GM12878 (cell line): Measurements from ENCODE around the gene PRR14L. TPM values are rescaled to one million over a fixed set of nuclear protein-coding genes. Genes with fewer than 3 reads are reported as not detected.
A peak's percentile ranks its signal among the peaks of the same experiment; 100 is the strongest.

ENCODE experiments used
- CREM ChIP-seq: IDR thresholded peaks from 2 replicates; pipeline ENCODE4 v1.6.1; 2014; ENCODE audit warnings: antibody characterized with exemption, low read depth
- E2F8 ChIP-seq: fragments of 450-650 bp; IDR thresholded peaks from 2 replicates; pipeline ENCODE4 v1.6.1; 2018; ENCODE audit warnings: mild to moderate bottlenecking, low read depth, moderate library complexity; ENCODE audit not compliant: partially characterized antibody
- ETV6 ChIP-seq, 2 experiments: fragments of 450-650 bp in 1 of 2; IDR thresholded peaks in 1 of 2; conservative IDR thresholded peaks in 1 of 2; 2 replicates each; pipeline ENCODE4 v1.6.1; 2014; ENCODE audit warnings: antibody characterized with exemption in 1 of 2, borderline replicate concordance in 1 of 2, low read depth in 1 of 2, mild to moderate bottlenecking in 1 of 2, moderate library complexity in 1 of 2
- JUND ChIP-seq: IDR thresholded peaks from 2 replicates; pipeline ENCODE4 v1.6.1; 2012; ENCODE audit warnings: low read depth, mild to moderate bottlenecking, low read length, improper control_type of control experiment, moderate library complexity
- MEF2B ChIP-seq: fragments of 450-650 bp; IDR thresholded peaks from 2 replicates; pipeline ENCODE4 v1.6.1; 2018; ENCODE audit warnings: mild to moderate bottlenecking, moderate library complexity; ENCODE audit not compliant: partially characterized antibody, poor library complexity, severe bottlenecking
- MTA2 ChIP-seq: fragments of 450-650 bp; IDR thresholded peaks from 2 replicates; pipeline ENCODE4 v1.6.1; 2016; ENCODE audit warnings: low read depth, mild to moderate bottlenecking, moderate library complexity
- NFYB ChIP-seq: IDR thresholded peaks from 2 replicates; pipeline ENCODE4 v1.6.1; 2011; ENCODE audit warnings: low read depth, mild to moderate bottlenecking, low read length, improper control_type of control experiment, moderate library complexity; ENCODE audit not compliant: insufficient read depth
- NR2C1 ChIP-seq: fragments of 450-650 bp; IDR thresholded peaks from 2 replicates; pipeline ENCODE4 v1.6.1; 2017; ENCODE audit warnings: antibody characterized with exemption, mild to moderate bottlenecking, moderate library complexity
- PAX5 ChIP-seq: IDR thresholded peaks from 2 replicates; pipeline ENCODE4 v1.6.1; 2011; ENCODE audit warnings: low read depth, low read length, borderline replicate concordance
- RUNX3 ChIP-seq: IDR thresholded peaks from 2 replicates; pipeline ENCODE4 v1.6.1; 2012; ENCODE audit warnings: low read length, inconsistent platforms
- SMAD5 ChIP-seq: IDR thresholded peaks from 2 replicates; pipeline ENCODE4 v1.6.1; 2016; ENCODE audit warnings: antibody characterized with exemption, low read depth
- SPI1 ChIP-seq: IDR thresholded peaks from 2 replicates; pipeline ENCODE4 v1.6.1; 2011; ENCODE audit warnings: low read depth, mild to moderate bottlenecking, low read length, moderate library complexity, borderline replicate concordance; ENCODE audit not compliant: insufficient read depth
- SUZ12 ChIP-seq: fragments of 200-600 bp; sonication (generic); IDR thresholded peaks from one replicate; pipeline ENCODE4 v1.6.1; 2018; ENCODE audit warnings: antibody characterized with exemption, mild to moderate bottlenecking; ENCODE audit not compliant: unreplicated experiment
- TARDBP ChIP-seq: IDR thresholded peaks from 2 replicates; pipeline ENCODE4 v1.6.1; 2016; ENCODE audit warnings: borderline replicate concordance
- TCF12 ChIP-seq: IDR thresholded peaks from 2 replicates; pipeline ENCODE4 v1.6.1; 2011; ENCODE audit warnings: low read depth, mild to moderate bottlenecking, low read length
- ZNF384 ChIP-seq: IDR thresholded peaks from 2 replicates; pipeline ENCODE4 v1.6.1; 2012; ENCODE audit warnings: low read depth, mild to moderate bottlenecking, low read length, improper control_type of control experiment, borderline replicate concordance
- ZNF622 ChIP-seq: fragments of 450-650 bp; IDR thresholded peaks from 2 replicates; pipeline ENCODE4 v1.6.1; 2017; ENCODE audit warnings: mild to moderate bottlenecking, inconsistent platforms
- polyA plus RNA-seq, 11 experiments: library from polyadenylated mRNA; depleted of rRNA in 4 of 11; unstranded in 6 of 11; stranded (reverse) in 5 of 11; fragments of >200 nt; fragmentation: Nextera tagmentation in 4 of 11; fragmentation: Illumina TruSeq in 1 of 11; extraction: Ambion mirVana in 4 of 11; extraction: Trizol in 1 of 11; gene quantifications; 1 replicate in 1 of 11; 2 replicates in 10 of 11; pipeline versions ENCODE4 v1.2.1 to v1.2.3, GENCODE V29; 2011 to 2016; ENCODE audit warnings: inconsistent platforms in 2 of 11, missing spikeins in 2 of 11, low read depth in 1 of 11
- total RNA-seq, 4 experiments: library from RNA; depleted of rRNA in 3 of 4; stranded (reverse); fragments of >200 nt in 3 of 4; fragmentation: Illumina TruSeq in 1 of 4; extraction: Trizol in 1 of 4; gene quantifications; 2 replicates each; pipeline versions ENCODE4 v1.2.1 to v1.2.3, GENCODE V29; 2013 to 2021
- TF ChIP-seq, protein P1 (sequence below): IDR thresholded peaks from 2 replicates; pipeline ENCODE4 v1.6.1; 2012; ENCODE audit warnings: improper control_type of control experiment, low read depth, low read length; ENCODE audit not compliant: insufficient replicate concordance
- TF ChIP-seq, protein P2 (sequence below): fragments of 450-650 bp; formaldehyde crosslinking; IDR thresholded peaks from 2 replicates; pipeline ENCODE4 v1.5.0; 2022; ENCODE audit warnings: mild to moderate bottlenecking, missing genetic modification characterization

Gene PRR14L
- total and polyA plus RNA-seq, 10 of the 15 experiments (the other 5 are each of a cell fraction or from before 2014, with no cell fraction given): 4.2 to 49.0 (median 21.4) TPM

- TF ChIP-seq, protein P1, sequence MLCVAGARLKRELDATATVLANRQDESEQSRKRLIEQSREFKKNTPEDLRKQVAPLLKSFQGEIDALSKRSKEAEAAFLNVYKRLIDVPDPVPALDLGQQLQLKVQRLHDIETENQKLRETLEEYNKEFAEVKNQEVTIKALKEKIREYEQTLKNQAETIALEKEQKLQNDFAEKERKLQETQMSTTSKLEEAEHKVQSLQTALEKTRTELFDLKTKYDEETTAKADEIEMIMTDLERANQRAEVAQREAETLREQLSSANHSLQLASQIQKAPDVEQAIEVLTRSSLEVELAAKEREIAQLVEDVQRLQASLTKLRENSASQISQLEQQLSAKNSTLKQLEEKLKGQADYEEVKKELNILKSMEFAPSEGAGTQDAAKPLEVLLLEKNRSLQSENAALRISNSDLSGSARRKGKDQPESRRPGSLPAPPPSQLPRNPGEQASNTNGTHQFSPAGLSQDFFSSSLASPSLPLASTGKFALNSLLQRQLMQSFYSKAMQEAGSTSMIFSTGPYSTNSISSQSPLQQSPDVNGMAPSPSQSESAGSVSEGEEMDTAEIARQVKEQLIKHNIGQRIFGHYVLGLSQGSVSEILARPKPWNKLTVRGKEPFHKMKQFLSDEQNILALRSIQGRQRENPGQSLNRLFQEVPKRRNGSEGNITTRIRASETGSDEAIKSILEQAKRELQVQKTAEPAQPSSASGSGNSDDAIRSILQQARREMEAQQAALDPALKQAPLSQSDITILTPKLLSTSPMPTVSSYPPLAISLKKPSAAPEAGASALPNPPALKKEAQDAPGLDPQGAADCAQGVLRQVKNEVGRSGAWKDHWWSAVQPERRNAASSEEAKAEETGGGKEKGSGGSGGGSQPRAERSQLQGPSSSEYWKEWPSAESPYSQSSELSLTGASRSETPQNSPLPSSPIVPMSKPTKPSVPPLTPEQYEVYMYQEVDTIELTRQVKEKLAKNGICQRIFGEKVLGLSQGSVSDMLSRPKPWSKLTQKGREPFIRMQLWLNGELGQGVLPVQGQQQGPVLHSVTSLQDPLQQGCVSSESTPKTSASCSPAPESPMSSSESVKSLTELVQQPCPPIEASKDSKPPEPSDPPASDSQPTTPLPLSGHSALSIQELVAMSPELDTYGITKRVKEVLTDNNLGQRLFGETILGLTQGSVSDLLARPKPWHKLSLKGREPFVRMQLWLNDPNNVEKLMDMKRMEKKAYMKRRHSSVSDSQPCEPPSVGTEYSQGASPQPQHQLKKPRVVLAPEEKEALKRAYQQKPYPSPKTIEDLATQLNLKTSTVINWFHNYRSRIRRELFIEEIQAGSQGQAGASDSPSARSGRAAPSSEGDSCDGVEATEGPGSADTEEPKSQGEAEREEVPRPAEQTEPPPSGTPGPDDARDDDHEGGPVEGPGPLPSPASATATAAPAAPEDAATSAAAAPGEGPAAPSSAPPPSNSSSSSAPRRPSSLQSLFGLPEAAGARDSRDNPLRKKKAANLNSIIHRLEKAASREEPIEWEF: no peak
- no peak for TF ChIP-seq TARDBP
- no peak for TF ChIP-seq E2F8
- no peak for TF ChIP-seq CREM
- peak in 1 of 2 experiments; percentile 33; a peak in 1 of 4 replicates for TF ChIP-seq ETV6 (conservative IDR thresholded peaks at IDR 0.05 in 1 of 2, IDR thresholded peaks at IDR 0.05 in 1 of 2; ENCODE audit: borderline replicate concordance in 1 of 2, low read depth in 1 of 2)
- TF ChIP-seq SPI1: no peak
- TF ChIP-seq SUZ12: no peak
- TF ChIP-seq TCF12: no peak
- TF ChIP-seq NR2C1: no peak
- no peak for TF ChIP-seq PAX5
- TF ChIP-seq ZNF384: no peak
- TF ChIP-seq RUNX3: no peak; the same call in 1 of the 2 replicates
- peak; percentile 86 for TF ChIP-seq MTA2
- TF ChIP-seq MEF2B: no peak
- no peak for TF ChIP-seq ZNF622
- TF ChIP-seq SMAD5: no peak
- no peak for TF ChIP-seq NFYB
- no peak for TF ChIP-seq JUND
- TF ChIP-seq, protein P2, sequence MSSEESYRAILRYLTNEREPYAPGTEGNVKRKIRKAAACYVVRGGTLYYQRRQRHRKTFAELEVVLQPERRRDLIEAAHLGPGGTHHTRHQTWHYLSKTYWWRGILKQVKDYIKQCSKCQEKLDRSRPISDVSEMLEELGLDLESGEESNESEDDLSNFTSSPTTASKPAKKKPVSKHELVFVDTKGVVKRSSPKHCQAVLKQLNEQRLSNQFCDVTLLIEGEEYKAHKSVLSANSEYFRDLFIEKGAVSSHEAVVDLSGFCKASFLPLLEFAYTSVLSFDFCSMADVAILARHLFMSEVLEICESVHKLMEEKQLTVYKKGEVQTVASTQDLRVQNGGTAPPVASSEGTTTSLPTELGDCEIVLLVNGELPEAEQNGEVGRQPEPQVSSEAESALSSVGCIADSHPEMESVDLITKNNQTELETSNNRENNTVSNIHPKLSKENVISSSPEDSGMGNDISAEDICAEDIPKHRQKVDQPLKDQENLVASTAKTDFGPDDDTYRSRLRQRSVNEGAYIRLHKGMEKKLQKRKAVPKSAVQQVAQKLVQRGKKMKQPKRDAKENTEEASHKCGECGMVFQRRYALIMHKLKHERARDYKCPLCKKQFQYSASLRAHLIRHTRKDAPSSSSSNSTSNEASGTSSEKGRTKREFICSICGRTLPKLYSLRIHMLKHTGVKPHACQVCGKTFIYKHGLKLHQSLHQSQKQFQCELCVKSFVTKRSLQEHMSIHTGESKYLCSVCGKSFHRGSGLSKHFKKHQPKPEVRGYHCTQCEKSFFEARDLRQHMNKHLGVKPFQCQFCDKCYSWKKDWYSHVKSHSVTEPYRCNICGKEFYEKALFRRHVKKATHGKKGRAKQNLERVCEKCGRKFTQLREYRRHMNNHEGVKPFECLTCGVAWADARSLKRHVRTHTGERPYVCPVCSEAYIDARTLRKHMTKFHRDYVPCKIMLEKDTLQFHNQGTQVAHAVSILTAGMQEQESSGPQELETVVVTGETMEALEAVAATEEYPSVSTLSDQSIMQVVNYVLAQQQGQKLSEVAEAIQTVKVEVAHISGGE (CRISPR knock-in tag): no peak
Measured at GRCh38 chr22:31651664-31652063, 98.3 kb downstream of the PRR14L start (continued).
